DMS153 (cell line): ENCODE results near the gene TIMM23B.
"Not testable (repeated sequence)": the region's sequence is repeated elsewhere in the genome, so short reads cannot be mapped to it uniquely, and the experiment has no call there.

ENCODE experiments used
- DNase-seq: peaks from one replicate; lab custom pipeline; 2025; lab: John Stamatoyannopoulos, UW

TIMM23B gene

DNA sequence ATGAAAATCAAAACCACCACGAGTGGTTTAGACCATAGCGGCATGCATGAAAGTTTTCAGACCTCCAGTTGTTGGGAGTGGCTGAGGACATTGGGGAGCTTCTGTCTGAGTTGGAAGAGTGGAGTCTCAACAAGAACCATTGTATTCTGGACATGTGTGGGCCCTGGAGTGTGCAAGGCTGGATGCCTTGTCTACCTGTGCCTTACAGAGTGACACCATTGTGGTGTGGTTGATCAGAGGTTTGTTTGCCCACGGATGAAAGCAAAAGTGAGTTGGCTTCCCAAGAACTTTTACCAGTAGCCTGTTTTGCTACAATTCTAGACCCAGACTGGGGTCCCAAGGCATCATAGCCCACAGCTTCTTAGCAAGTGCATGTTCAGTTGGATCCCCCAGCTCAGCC, 35.9 kb downstream of the TIMM23B start:
- not testable (repeated sequence) for DNase-seq

DNA sequence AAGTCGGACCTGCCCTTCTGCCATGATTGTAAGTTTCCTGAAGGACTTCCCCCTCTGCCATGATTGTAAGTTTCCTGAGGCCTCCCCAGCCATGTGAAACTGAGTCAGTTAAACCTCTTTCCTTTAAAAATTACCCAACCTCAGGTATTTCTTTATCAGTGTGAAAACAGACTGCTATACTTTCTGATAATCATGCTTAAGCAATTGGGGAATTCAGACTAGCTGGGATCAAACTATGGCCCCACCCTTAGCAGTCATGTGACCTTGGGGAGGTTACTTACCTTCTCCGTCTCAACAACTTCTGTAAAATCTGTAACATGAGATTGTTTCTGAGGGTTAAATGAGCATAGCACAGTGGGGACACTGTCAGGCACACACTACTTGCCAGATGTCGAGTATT, 45.4 kb downstream of the TIMM23B start:
- not testable (repeated sequence) for DNase-seq

DNA sequence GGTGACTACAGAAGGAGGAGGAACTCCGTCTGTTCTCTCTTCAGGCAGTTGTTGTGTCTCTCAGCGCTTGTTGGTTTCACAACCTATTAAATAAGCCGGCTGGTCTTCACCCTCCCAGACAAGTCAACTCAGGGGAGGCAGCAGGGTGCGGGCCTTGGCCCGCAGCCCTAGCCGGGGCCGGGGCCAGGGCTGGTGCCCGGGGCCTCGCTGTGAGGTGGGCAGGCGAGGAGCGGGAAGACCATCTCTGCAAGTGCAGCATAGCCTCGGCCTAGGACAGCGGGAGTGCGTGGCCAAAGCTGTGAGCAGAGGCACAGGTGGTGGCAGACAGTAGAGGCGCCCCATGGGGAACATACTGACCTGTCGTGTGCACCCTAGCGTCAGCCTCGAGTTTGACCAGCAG, 46.5 kb downstream of the TIMM23B start, which contains the start of gene AGAP6:
AGAP6 (plus strand) TSS at position 31 of the 400 bp plus-strand sequence; CDS start at position 341, 310 bp downstream.
- DNase-seq = not testable (repeated sequence)

DNA sequence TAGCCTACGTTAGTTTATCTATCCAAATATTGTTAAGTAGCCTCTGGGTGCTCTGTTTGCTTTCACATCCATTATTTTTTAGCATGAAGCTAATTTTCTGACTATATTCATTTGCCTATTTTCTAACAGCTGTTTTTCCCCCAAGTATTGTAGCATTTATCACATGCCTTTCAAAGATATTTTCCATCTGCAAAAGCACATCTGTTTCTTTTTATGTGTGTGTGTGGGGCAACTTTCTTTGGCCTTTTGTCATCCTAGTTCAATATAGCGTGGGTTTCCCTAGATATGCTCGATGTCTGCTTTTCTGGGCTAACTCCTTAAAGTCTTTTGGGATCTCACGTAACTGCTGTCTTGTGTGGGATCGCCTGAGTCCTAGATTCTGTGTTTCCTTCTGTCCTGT, 53.5 kb downstream of the TIMM23B start:
- not testable (repeated sequence) for DNase-seq

DNA sequence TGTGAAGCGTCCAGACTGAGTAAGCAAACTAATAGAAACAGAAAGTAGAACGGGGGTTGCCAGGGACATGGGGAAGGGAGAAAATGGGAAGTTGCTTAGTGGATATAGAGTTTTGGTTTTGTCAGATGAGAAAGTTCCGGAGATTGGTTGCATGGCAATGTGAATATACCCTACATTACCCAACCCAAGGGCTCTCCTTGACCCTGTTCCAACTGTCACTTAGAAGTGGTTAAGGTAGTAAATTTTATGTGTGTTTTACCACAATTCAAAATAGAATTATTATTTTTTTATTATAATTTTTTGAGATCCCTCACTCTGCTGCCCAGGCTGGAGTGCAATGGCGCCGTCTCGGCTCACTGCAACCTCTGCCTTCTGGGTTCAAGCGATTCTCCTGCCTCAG, 72.2 kb downstream of the TIMM23B start:
- not testable (repeated sequence) for DNase-seq

DNA sequence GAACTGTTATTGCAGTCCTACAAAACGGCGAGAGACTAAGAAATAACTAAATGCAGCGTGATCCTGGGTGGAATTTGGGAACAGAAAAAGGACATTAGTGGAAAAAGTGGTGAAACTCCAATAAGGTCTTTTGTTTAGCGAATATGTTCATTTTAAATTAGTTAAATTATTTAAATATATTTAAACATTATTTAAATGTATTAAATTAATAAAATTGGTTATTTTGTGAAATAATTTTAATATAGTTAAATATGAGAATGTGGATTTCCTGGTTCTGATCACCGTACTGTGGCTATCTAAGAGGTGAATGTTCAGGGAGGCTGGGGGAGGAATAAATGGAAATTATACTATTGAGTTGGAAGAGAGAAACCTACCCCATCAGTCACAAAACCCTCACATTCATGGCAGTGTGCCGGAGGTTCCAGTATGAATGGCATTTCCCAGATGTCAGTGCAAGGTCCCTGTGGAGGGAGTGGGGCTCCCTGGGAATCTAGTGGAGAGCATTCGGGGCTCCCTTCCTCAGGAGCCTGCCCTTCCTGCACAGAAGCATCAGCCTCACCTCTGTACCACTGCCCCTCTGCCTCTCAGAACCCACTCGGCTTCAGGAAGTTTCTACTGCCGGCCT, 73.9 kb downstream of the TIMM23B start:
- DNase-seq = not testable (repeated sequence)

DNA sequence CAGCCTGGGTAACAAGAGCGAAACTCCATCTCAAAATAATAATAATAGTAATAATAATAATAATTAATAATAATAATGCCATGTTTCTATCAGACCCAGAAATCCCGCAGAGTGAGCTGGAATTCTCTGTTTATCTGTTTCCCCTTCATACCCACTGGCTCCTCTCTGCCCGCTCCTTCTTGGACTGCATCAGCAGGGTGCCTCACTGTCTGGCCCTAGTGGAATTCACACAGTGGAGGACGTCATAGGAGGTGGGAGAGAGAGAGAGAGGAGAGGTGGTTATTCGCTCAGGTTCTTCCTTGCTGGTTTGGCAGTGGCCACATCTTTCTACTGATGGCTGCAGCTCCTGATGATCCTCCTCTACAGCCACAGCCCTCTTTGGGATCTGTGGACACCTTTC, 75.1 kb downstream of the TIMM23B start:
- DNase-seq = not testable (repeated sequence)

DNA sequence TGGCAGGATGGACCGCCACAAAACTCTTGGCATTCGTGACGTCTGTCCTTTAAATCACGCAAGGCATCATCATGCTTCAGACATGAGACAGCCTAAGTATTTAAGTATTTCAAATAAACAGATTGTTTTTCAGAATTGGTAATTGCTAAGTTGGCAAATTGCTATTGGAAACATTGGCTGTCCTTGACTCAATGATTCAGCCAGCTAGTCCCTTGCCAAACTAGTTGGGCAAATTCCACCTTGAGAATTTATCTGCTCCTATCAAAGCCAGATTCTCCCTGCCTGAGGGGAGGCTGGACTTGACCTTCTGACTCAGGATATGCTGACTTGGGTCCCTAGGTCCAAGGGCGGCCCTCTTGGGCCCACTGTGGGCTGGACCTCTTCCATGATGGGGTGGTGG, 75.8 kb downstream of the TIMM23B start:
- DNase-seq = not testable (repeated sequence)

DNA sequence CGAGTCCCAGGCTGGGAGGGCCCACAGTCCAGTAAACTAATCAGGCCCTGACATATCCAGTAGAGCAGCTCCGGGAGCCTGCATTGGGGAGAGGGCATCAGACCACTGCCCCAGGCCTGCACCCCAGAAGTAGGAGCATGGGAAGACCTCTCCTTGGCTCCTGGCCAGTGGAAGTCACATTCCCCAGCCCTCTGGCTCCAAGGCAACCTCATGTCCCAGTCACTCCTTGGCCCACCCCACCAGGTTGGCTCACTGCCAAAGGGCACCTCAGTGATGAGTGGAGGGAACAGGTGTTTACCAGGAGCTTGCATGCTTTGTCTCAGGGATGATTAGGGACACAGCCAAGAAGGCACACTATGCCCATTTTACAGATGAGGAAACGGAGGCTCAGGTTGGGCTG, 77.4 kb downstream of the TIMM23B start:
- DNase-seq = not testable (repeated sequence)

DNA sequence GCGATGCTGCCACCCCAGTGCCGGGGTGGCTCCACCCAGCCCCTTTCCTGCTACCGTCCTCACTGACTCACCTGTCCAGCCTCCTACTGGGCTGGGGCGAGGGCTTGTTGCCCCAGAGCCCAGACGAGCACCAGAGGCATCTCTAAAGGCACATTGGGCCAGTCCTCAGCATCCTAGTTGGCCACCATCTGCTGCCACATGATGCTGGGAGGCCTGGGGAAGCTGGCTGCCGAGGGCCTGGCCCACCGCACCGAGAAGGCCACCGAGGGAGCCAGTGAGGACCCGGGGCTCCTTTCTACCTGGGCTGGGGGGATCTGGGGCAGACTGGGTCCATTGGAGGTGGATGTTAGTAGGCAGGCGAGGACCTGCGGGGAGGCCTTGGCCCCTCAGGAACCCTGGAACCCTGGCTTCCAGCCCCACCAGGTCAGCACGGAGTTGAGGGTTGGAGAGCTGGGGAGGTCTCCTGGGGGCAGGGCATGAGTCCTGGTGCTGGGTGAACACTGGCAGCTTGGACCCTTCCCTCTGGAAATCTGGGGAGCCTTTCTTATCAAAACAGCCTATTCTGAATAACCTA, 78.7 kb downstream of the TIMM23B start:
- DNase-seq = not testable (repeated sequence)

DNA sequence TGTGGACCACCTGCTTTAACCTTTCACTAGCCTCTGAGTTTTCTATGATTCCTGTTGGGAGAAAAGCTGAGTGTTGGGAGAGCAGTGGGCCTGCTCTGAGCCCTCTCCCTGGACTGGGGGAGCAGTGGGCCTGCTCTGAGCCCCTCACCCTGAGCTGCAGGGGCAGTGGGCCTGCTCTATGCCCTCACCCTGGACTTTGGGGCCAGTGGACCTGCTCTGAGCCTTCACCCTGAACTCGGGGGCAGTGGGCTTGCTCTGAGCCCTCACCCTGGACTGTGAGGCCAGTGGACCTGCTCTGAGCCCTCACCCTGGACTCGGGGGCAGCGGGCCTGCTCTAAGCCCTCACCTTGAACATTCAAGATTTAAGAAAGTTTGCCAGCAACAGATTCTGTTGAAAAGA, 79.8 kb downstream of the TIMM23B start:
- DNase-seq = no peak
